KG1 (cell line): ENCODE results near the gene ABLIM2.
A peak's percentile ranks its signal among the peaks of the same experiment; 100 is the strongest.

Experiments
- DNase-seq: peaks from one replicate; lab custom pipeline; 2025; lab: John Stamatoyannopoulos, UW

The ABLIM2 gene

DNA sequence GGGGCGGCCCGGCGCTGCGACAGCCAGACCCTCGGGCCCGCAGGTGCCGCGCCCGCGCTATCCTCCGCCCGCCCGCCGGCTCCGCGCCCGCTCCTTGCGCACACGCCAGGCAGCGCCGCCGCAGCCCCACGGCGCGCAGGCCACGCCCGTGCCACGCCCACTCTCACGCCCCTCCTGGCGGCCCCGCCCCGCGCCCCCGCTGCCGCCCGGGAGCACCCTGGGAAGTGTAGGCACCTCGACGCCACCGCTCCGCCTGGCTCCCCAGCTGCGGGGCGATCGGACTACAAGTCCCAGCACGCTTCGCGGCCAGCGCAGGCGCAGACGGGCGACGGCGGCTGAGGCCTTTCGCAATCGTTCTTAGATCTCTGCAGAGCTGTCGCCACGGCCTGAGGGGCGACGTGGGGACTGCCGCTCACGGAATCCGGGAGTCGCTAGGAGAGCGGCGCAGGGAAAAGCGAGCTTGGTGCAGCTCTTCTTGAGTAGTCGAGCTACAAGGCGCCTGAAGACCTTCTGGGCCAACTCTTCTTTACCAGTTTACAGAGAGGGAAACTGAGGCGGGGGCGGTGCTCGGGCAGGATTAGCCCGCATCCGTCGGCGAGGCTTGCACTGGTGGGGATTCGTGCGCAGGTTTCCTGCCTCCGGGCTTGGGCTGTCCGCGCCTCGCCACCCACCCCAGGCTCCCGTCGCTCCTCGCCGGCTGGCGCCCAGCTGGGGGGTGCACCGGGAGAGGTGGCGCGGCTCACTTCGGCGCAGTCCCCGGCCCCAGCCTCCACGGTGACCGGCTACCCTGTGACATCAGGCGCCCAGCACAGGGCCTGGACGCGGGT, at the start of gene ABLIM2:
ABLIM2 (minus strand) TSS at position 104 of the 827 bp plus-strand sequence. CDS start 124 bp downstream, outside the sequence.
- peak; percentile 89 for DNase-seq

- DNase-seq, result no peak
Observed at GRCh38 chr4:8207314-8207713, 48.7 kb upstream of the ABLIM2 start.

- peak; percentile 8 for DNase-seq
Observed at GRCh38 chr4:8205749-8206611, 47.4 kb upstream of the ABLIM2 start.

GRCh38 chr4:8205241-8205707, 46.7 kb upstream of the ABLIM2 start:
- DNase-seq, result no peak

DNA sequence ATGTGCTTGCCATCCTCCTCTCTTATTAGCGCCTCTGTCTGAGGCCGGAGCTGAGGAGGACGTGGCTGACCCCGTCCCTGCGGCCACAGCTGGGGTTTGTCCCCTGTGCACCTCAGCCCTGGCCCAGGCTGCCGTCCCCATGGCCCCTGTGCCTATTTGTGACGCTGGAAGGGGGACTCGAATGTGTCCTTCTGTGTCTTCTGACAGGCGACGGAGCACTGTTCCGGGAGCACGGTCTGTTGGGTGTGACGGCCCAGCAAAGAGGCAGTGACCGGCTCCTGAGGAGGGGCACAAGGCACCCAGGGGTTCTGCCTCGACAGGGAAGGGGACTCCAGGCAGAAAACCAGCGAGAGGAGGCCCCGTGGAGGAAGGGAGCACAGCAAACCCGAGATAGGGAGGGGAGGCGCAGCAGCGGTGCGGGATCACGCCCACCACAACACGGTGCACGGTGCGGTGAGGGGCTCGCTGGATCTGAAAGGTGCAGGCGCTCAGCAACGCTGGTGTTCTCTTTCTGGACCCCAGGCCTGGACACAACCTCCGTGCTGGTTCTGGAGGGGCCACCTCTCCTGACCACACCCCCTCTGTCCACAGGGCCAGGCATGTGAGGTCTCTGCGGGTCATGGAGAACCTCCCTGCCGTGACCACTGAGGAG, 46.1 kb upstream of the ABLIM2 start:
- no peak for DNase-seq

GRCh38 chr4:8203817-8204216, 45.2 kb upstream of the ABLIM2 start:
- DNase-seq, result no peak

- DNase-seq, result no peak
Observed at GRCh38 chr4:8203052-8203401, 44.4 kb upstream of the ABLIM2 start.

- DNase-seq, result no peak
Observed at GRCh38 chr4:8202108-8203051, 43.8 kb upstream of the ABLIM2 start.

GRCh38 chr4:8201321-8201781, 42.7 kb upstream of the ABLIM2 start:
- no peak for DNase-seq

DNA sequence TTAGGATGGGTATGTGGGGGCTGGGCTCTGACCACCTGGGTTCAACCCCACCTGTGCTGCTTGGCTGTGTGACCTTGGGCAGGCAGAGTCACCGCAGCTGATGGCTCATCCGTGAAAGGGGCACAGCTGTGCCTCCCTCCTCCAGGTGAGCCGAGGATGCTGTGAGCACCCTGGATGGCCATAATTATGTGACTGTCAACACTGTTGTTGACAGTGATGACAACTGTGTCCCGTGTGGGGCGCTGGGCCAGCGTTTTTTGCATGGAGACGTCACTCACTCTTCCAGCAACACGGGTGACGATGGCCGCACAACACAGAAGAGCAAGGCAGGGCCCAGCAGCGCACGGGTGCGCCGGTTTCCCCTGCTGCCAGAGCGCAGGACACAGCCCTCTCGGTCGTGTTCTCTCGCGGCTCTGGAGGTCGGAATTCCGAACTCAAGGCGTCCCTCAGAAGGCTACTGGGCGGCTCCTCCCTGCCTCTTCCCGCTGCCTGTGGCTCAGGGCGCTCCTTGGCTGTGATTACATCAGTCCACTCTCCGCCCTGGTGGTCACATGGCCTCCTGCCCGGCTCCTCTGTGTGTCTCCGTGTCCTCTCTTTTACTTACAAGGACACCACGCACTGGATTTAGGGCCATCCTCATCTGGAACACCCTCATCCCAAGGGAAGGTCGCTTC, 41.8 kb upstream of the ABLIM2 start:
- no peak for DNase-seq

DNA sequence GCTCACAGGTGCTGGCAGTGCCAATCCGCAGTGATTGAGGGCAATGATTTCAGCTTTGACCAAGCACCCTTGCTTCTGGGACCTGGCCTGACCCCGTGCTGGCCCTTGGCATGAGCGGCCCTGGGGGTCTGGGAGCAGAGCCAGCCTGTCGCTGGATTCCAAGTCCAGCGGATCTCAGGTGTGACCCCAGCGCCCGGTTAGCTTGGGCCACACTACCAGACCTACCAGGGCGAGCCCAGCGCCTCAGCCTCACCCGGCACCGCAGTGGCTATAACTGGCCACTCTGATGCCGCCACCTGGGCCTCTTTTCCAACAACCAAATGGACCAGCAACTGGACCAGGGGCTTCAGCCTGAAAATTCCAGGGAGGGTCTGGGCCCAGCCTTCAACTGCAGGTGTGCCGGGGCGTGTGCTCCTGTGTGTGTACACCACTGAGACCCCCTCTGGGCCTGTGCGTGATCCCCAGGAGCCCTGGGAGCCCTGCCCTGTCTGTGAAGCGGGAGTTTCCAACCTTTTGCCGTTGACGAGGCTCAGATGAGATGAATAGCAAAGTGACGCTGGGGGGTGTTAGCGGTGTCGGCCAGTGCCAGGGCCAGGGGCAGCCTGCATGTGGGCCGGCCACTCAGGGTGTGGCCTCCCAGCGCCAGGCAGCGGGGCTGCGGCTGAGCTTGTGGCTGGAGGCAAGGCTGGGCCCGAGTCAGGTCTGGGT, 41.1 kb upstream of the ABLIM2 start:
- DNase-seq, result no peak

DNA sequence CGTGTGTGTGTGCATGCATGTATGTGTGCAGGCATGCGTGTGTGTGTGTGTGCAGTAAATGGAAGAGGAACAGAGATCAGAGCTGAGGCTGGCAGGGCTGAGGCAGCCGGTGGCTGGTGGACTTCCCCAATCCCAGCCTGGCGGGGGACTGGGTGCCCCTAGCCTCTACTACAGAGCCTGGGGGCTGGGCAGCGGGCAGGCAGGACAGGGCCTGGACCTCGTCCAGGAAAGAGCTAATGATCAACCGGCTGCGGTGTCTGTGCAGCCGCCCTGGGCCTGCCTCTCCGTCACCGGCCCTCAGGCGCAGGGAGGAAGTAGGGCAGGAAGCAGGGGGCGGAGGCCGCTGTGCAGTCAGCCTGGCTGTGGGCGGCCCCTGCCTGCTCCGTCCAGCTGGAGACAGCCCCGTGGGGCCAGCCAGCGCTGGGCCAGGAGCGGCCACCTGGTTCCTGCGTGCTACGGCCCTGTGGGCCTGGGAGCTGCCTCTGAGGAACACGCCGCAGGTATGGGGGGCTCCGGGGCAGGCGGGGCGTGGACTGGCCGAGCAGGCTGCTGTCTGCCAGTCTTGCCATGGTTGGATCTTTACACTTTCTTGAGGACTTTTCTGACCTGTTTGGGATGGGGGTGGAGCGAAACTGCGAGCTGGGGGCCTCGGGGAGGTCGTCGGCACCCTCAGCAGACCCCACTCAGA, 40.4 kb upstream of the ABLIM2 start, which contains the start of gene SH3TC1:
SH3TC1 (plus strand) TSS at position 385 of the 688 bp plus-strand sequence. CDS start 5,905 bp downstream, outside the sequence.
- DNase-seq, result peak; percentile 72

DNA sequence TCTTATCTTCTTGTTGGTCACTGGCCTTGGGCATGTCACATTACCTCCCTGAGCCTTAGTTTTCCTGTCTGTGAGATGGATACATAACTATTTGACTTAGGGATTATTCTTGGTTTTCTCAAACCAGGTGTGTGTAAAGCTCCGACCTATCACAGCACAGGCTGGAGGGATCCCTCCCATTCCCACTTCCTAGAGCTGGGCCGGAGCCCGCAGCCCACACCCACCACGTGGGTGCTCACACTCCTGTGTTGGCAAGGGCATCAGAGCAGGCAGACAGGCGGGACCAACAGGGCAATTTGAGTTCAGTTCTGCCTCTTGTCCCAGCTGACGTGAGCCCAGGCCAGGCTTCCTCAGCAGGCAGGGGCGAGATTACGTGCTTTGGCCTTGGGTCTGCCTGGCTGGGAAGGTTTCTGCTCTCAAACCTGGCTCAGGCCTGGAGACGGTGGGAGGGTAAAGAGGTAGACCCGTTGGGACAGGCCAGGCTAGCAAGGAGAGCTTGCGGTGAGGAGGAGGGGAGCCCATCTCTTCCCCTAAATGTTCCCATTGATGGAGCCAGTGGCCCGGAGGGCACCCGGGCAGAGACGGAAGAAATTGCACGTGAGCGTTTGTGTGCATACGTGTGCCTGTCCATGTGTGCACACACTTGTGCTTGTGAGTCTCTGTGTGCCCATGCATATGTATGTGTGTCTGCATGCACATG, 39.7 kb upstream of the ABLIM2 start:
- peak; percentile 67 for DNase-seq

GRCh38 chr4:8197521-8197920, 38.9 kb upstream of the ABLIM2 start:
- no peak for DNase-seq

DNA sequence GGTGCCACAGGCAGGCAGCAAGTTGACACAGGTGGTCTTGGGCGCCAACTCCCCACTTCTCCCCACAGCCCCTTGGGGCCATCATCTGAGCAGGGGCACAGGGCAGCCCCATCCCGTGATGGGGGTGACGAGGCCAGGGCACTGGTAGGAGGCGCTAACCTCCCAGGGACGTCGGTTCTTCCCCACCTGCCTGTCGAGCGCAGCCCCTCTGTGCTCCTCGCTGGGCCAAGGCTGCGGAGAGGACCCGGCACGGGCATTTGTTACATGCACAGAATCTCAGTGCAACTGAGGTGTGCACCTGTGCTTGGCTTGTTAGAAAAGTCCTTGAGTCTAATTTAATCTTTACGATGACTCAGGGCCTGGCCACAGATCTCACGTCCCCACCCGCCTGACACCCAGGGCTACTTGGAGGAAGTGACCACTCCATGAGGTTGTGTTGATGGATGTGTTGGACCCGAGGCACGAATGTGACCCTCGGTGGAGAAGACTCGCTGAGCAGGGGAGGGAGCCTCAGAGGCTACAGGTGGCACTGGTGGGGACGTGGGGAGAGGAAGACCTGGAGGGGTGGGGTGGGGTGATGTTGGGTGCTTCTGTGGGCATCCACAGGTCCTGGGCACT, 37.3 kb upstream of the ABLIM2 start:
- DNase-seq, result no peak

DNA sequence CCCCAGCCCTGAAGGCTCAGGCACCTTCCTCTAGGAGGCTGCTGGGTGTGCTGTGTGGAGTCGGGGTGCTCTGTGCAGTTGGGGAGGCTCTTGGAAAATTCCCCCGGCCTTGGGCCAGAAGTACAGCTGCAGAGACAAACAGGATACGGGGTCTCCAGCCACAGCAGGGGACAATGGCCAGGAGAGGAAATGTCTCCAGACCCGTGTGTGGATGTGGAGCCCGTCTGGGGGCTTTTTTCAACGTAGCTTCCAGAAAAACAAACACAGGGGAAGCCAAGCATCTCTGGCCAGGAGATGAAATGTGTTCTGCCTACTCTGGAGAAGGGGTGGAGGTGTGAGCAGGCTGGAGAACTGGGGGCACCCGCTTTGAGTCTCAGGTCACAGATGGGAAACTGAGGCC, 36.8 kb upstream of the ABLIM2 start:
- no peak for DNase-seq

- DNase-seq, result no peak
Observed at GRCh38 chr4:8194306-8195242, 36.0 kb upstream of the ABLIM2 start.
